WTC11 (cell line): Measurements from ENCODE around the gene TXNDC15. TPM values are rescaled to one million over a fixed set of nuclear protein-coding genes. Genes with fewer than 3 reads are reported as not detected.

Experiments
- ATAC-seq: fragments of 200-7000 bp; cut with Tn5 transposase; 2 replicates; pipeline ENCODE4 v1.10.0; 2021; ENCODE audit warnings: mild to moderate bottlenecking, moderate library complexity
- CTCF ChIA-PET: fragments of 300-600 bp; sonication (Branson Sonifier 250); formaldehyde crosslinking; loops from one replicate; lab custom pipeline; 2021; ENCODE audit warnings: antibody characterized with exemption; lab: Charles Lee
- POLR2A ChIA-PET: fragments of 350-600 bp; sonication (Branson Sonifier 250); formaldehyde crosslinking; loops from one replicate; lab custom pipeline; 2021; ENCODE audit warnings: antibody characterized with exemption; lab: Charles Lee
- DNase-seq: peaks from one replicate; pipeline ENCODE4 v3.0.0; 2021; ENCODE audit warnings: low spot score
- H3K27ac Mint-ChIP-seq: 2 replicates; pipeline ENCODE4 v1.8.0; 2021; ENCODE audit warnings: mixed read lengths
- H3K27me3 Mint-ChIP-seq: 2 replicates; pipeline ENCODE4 v1.8.0; 2021; ENCODE audit warnings: low read depth, mild to moderate bottlenecking, moderate library complexity, mixed read lengths
- H3K36me3 Mint-ChIP-seq: 2 replicates; pipeline ENCODE4 v1.8.0; 2021; ENCODE audit warnings: mixed read lengths
- H3K4me1 Mint-ChIP-seq: 2 replicates; pipeline ENCODE4 v1.8.0; 2022; ENCODE audit warnings: mixed read lengths
- H3K4me3 Mint-ChIP-seq: 2 replicates; pipeline ENCODE4 v1.8.0; 2021; ENCODE audit warnings: mild to moderate bottlenecking, moderate library complexity, mixed read lengths
- H3K9me3 Mint-ChIP-seq: 2 replicates; pipeline ENCODE4 v1.8.0; 2021; ENCODE audit warnings: mixed read lengths
- ATF1 ChIP-seq: sonication (generic); formaldehyde crosslinking; IDR thresholded peaks from 2 replicates; pipeline ENCODE4 v1.8.1; 2023; ENCODE audit warnings: mild to moderate bottlenecking, moderate library complexity, missing genetic modification reagents
- ATF6 ChIP-seq: sonication (generic); formaldehyde crosslinking; IDR thresholded peaks from 2 replicates; pipeline ENCODE4 v1.8.1; 2023; ENCODE audit warnings: mild to moderate bottlenecking, missing genetic modification reagents
- EMX1 ChIP-seq: fragments of 250-450 bp; sonication (Bioruptor Pico); IDR thresholded peaks from 2 replicates; pipeline ENCODE4 v1.8.0; 2021; ENCODE audit warnings: mild to moderate bottlenecking
- FOXP1 ChIP-seq: sonication (generic); formaldehyde crosslinking; IDR thresholded peaks from 2 replicates; pipeline ENCODE4 v1.8.0; 2022; ENCODE audit warnings: missing genetic modification reagents, mild to moderate bottlenecking, moderate library complexity, borderline replicate concordance
- GABPB1 ChIP-seq: sonication (generic); formaldehyde crosslinking; IDR thresholded peaks from 2 replicates; pipeline ENCODE4 v1.8.1; 2023; ENCODE audit warnings: mild to moderate bottlenecking, missing genetic modification reagents
- HMGA2 ChIP-seq: fragments of 250-450 bp; sonication (Bioruptor Pico); IDR thresholded peaks from 2 replicates; pipeline ENCODE4 v1.4.0; 2021; ENCODE audit warnings: mild to moderate bottlenecking, moderate library complexity
- IRF2 ChIP-seq: sonication (generic); formaldehyde crosslinking; IDR thresholded peaks from 2 replicates; pipeline ENCODE4 v1.8.0; 2022; ENCODE audit warnings: low read depth, missing genetic modification reagents, borderline replicate concordance
- KAT7 ChIP-seq: sonication (generic); formaldehyde crosslinking; IDR thresholded peaks from 2 replicates; pipeline ENCODE4 v1.8.1; 2023; ENCODE audit warnings: missing genetic modification reagents, mild to moderate bottlenecking, borderline replicate concordance
- MXD4 ChIP-seq: fragments of 250-450 bp; sonication (Bioruptor Pico); IDR thresholded peaks from 2 replicates; pipeline ENCODE4 v1.8.0; 2021; ENCODE audit warnings: mild to moderate bottlenecking, moderate library complexity, borderline replicate concordance
- PREB ChIP-seq: sonication (generic); formaldehyde crosslinking; IDR thresholded peaks from 2 replicates; pipeline ENCODE4 v1.8.1; 2022; ENCODE audit warnings: mild to moderate bottlenecking, missing genetic modification reagents, moderate library complexity, borderline replicate concordance
- SMAD4 ChIP-seq: sonication (generic); formaldehyde crosslinking; IDR thresholded peaks from 2 replicates; pipeline ENCODE4 v1.8.0; 2022; ENCODE audit warnings: mild to moderate bottlenecking, missing genetic modification reagents
- TEAD4 ChIP-seq: sonication (generic); formaldehyde crosslinking; IDR thresholded peaks from 2 replicates; pipeline ENCODE4 v1.8.0; 2022; ENCODE audit warnings: mild to moderate bottlenecking, missing genetic modification reagents
- USF2 ChIP-seq: sonication (generic); formaldehyde crosslinking; IDR thresholded peaks from 2 replicates; pipeline ENCODE4 v1.8.1; 2023; ENCODE audit warnings: mild to moderate bottlenecking, missing genetic modification reagents, moderate library complexity
- ZBTB43 ChIP-seq: sonication (generic); formaldehyde crosslinking; IDR thresholded peaks from 2 replicates; pipeline ENCODE4 v1.8.1; 2023; ENCODE audit warnings: mild to moderate bottlenecking, missing genetic modification reagents
- ZNF121 ChIP-seq: sonication (generic); formaldehyde crosslinking; IDR thresholded peaks from 2 replicates; pipeline ENCODE4 v1.8.0; 2023; ENCODE audit warnings: missing genetic modification reagents
- ZNF232 ChIP-seq: sonication (generic); formaldehyde crosslinking; IDR thresholded peaks from 2 replicates; pipeline ENCODE4 v1.8.0; 2022; ENCODE audit warnings: mild to moderate bottlenecking, missing genetic modification reagents
- ZNF425 ChIP-seq: fragments of 250-450 bp; sonication (Bioruptor Pico); conservative IDR thresholded peaks from 2 replicates; pipeline ENCODE4 v1.9.0; 2021; ENCODE audit warnings: mild to moderate bottlenecking
- total RNA-seq: library from RNA; stranded (reverse); gene quantifications from 3 replicates; pipeline ENCODE4 v1.2.3, GENCODE V29; 2021
- TF ChIP-seq, protein P1 (sequence below): sonication (generic); formaldehyde crosslinking; IDR thresholded peaks from 2 replicates; pipeline ENCODE4 v1.8.1; 2022; ENCODE audit warnings: missing genetic modification reagents, borderline replicate concordance

Gene TXNDC15
- total RNA-seq, 1 experiment from 2014 or later = 26.1 TPM

DNA sequence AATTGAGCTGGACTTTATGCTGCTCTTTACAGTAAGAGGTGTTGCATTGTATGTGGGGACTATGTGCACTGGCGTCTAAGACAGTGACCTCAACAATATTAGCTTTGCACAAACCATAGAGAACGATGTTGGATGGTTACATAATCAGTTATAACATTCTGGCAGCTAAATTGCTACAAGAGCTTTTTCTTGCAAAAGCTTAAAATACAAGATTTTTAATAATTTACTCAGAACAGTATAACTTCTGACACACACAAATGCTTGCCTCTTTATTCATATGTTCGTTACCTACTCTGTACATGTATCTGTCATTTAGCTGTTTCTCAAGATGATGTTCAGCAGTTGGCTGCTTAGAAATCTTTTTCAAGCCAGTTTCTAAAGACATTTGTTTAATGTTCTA is 16.8 kb upstream of the TXNDC15 start:
- no peak for TF ChIP-seq PREB (CRISPR knock-in tag)
- no peak for TF ChIP-seq SMAD4 (CRISPR knock-in tag)
- no peak for TF ChIP-seq HMGA2 (CRISPR knock-in tag)
- no peak for TF ChIP-seq KAT7 (CRISPR knock-in tag)
- no peak for TF ChIP-seq TEAD4
- TF ChIP-seq ZNF232 = no peak
- TF ChIP-seq FOXP1 = no peak
- no peak for TF ChIP-seq ATF6 (CRISPR knock-in tag)
- no peak for TF ChIP-seq MXD4 (CRISPR knock-in tag)
- DNase-seq (no peak), ATAC-seq (no peak)
- POLR2A ChIA-PET = no interaction called here
- Mint-ChIP-seq H3K4me3 (no peak overlapping the region), H3K36me3 (peaks cover 19% of the 10 kb centered on the region), H3K27ac (no peak overlapping the region), H3K27me3 (no peaks in the 10 kb centered on the region), H3K4me1 (no peaks in the 10 kb centered on the region), H3K9me3 (no peaks in the 10 kb centered on the region)
- CTCF ChIA-PET = no interaction called here

GRCh38 chr5:134864707-134865106 is 9.5 kb upstream of the TXNDC15 start:
- H3K27ac Mint-ChIP-seq = no peak overlapping the region
- no peak for TF ChIP-seq ZBTB43 (CRISPR knock-in tag)
- H3K9me3 Mint-ChIP-seq = no peaks in the 10 kb centered on the region
- CTCF ChIA-PET = interaction anchor here (1.5 kb wide), 1 partner anchor 40 kb away, joined by 4 read pairs; the partner anchor contains the start of gene PCBD2
- H3K4me3 Mint-ChIP-seq = no peak overlapping the region
- no peaks in the 10 kb centered on the region for H3K4me1 Mint-ChIP-seq
- DNase-seq = no peak
- H3K36me3 Mint-ChIP-seq = no peaks in the 10 kb centered on the region
- H3K27me3 Mint-ChIP-seq = no peaks in the 10 kb centered on the region
- no peak for ATAC-seq
- POLR2A ChIA-PET = no interaction called here

- Mint-ChIP-seq H3K4me3 (peak overlapping the region; percentile 29), H3K27me3 (no peaks in the 10 kb centered on the region; the same call in 1 of the 2 replicates), H3K9me3 (no peaks in the 10 kb centered on the region), H3K4me1 (peaks cover 15% of the 10 kb centered on the region), H3K36me3 (no peaks in the 10 kb centered on the region), H3K27ac (peak overlapping the region; percentile 32)
- no peak for DNase-seq
- POLR2A ChIA-PET = interaction anchor here (0.7 to 2.2 kb wide), 5 partner anchors 11 to 135 kb away, joined by 3 to 20 read pairs (median 4); partner anchors contain the start of genes C5orf24, CAMLG and PCBD2
- CTCF ChIA-PET = interaction anchor here (0.5 to 3.2 kb wide), 3 partner anchors 32 to 346 kb away, joined by 3 to 30 read pairs (median 9); partner anchors contain the start of gene PCBD2
- ATAC-seq = peak; percentile 11; the same call in 1 of the 2 replicates
- no peak for TF ChIP-seq IRF2
- TF ChIP-seq ATF1 = no peak
- TF ChIP-seq USF2 (CRISPR knock-in tag) = no peak
- TF ChIP-seq EMX1 = no peak
- TF ChIP-seq, protein P1, sequence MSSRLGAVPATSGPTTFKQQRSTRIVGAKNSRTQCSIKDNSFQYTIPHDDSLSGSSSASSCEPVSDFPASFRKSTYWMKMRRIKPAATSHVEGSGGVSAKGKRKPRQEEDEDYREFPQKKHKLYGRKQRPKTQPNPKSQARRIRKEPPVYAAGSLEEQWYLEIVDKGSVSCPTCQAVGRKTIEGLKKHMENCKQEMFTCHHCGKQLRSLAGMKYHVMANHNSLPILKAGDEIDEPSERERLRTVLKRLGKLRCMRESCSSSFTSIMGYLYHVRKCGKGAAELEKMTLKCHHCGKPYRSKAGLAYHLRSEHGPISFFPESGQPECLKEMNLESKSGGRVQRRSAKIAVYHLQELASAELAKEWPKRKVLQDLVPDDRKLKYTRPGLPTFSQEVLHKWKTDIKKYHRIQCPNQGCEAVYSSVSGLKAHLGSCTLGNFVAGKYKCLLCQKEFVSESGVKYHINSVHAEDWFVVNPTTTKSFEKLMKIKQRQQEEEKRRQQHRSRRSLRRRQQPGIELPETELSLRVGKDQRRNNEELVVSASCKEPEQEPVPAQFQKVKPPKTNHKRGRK = no peak
- TF ChIP-seq SMAD4 (CRISPR knock-in tag) = no peak
- TF ChIP-seq GABPB1 (CRISPR knock-in tag) = no peak
- TF ChIP-seq FOXP1 = no peak
- TF ChIP-seq ZBTB43 (CRISPR knock-in tag) = no peak
- TF ChIP-seq ZNF425 (CRISPR knock-in tag) = no peak
- TF ChIP-seq ZNF121 (CRISPR knock-in tag) = no peak
Observed at GRCh38 chr5:134873494-134873893, 677 bp upstream of the TXNDC15 start.
